GM23248 (cell line): Measurements from ENCODE around the gene CYGB.

Source experiments
- EZH2 ChIP-seq: fragments of 200-600 bp; sonication (generic); IDR thresholded peaks from 2 replicates; pipeline ENCODE4 v1.6.1; 2018; ENCODE audit warnings: antibody characterized with exemption, mild to moderate bottlenecking; ENCODE audit not compliant: insufficient read depth, poor library complexity, severe bottlenecking
- EZH2phosphoT487 ChIP-seq: fragments of 200-600 bp; sonication (generic); IDR thresholded peaks from 2 replicates; pipeline ENCODE4 v1.6.1; 2018; ENCODE audit warnings: antibody characterized with exemption, moderate library complexity, mild to moderate bottlenecking, low read depth; ENCODE audit not compliant: insufficient read depth

DNA sequence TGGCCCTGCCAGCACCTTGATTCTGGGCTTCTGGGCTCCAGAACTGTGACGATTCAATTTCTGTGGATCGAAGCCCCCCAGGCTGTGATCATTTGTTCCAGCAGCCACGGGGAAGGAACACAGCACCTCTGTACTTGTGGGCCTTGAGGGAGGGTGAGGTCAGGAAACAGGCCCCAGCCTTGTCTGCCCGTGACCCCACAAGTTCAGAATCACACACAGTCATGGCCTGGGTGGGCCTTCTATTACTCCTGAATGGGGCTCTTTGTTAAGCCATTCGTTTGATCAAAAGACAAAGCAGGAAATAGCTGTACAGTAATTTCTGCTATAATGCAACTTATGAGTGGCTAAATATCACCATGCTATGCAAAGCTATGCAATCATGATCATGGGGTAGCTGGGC lies 38.1 kb upstream of the CYGB start:
- TF ChIP-seq EZH2 (no peak), EZH2phosphoT487 (no peak)
